PC-3 (cell line): Measurements from ENCODE around the gene IRX4.

ENCODE experiments used
- CTCF ChIP-seq: fragments of 300-600 bp; sonication (generic); conservative IDR thresholded peaks from 2 replicates; pipeline ENCODE4 v1.5.1; 2017; ENCODE audit warnings: antibody characterized with exemption, low read depth, mild to moderate bottlenecking, low read length
- EZH2 ChIP-seq: fragments of 300-600 bp; sonication (generic); IDR thresholded peaks from one replicate; pipeline ENCODE4 v1.6.1; 2017; ENCODE audit warnings: antibody characterized with exemption, mild to moderate bottlenecking, low read length; ENCODE audit not compliant: unreplicated experiment
- EZH2phosphoT487 ChIP-seq: fragments of 300-600 bp; sonication (generic); IDR thresholded peaks from 2 replicates; pipeline ENCODE4 v1.6.1; 2018; ENCODE audit warnings: mild to moderate bottlenecking, antibody characterized with exemption, low read length, borderline replicate concordance

GRCh38 chr5:1912951-1913565 lies 30.3 kb upstream of the IRX4 start:
- no peak for TF ChIP-seq CTCF
- TF ChIP-seq EZH2 = no peak
- TF ChIP-seq EZH2phosphoT487 = no peak
